SJCRH30 (cell line): ENCODE results near the gene SAG. TPM values are rescaled to one million over a fixed set of nuclear protein-coding genes. Genes with fewer than 3 reads are reported as not detected.

Experiments
- DNase-seq, 2 experiments: peaks; one replicate each; pipeline ENCODE4 v3.0.0-alpha.2; 2015 to 2020
- H3K27ac ChIP-seq: fragments of 250-450 bp; sonication (Bioruptor Pico); 2 replicates; pipeline ENCODE4 v1.5.1; 2020; ENCODE audit warnings: mild to moderate bottlenecking, moderate library complexity
- H3K27me3 ChIP-seq: fragments of 250-450 bp; sonication (Bioruptor Pico); 2 replicates; pipeline ENCODE4 v1.5.1; 2020; ENCODE audit warnings: mild to moderate bottlenecking, moderate library complexity
- H3K36me3 ChIP-seq: fragments of 250-450 bp; sonication (Bioruptor Pico); 2 replicates; pipeline ENCODE4 v1.5.1; 2020; ENCODE audit warnings: mild to moderate bottlenecking, moderate library complexity
- H3K4me1 ChIP-seq: fragments of 250-450 bp; sonication (Bioruptor Pico); 2 replicates; pipeline ENCODE4 v1.5.1; 2020; ENCODE audit warnings: mild to moderate bottlenecking, moderate library complexity
- H3K4me3 ChIP-seq: fragments of 250-450 bp; sonication (Bioruptor Pico); 2 replicates; pipeline ENCODE4 v1.5.1; 2020; ENCODE audit warnings: mild to moderate bottlenecking, moderate library complexity
- H3K9me3 ChIP-seq: fragments of 250-450 bp; sonication (Bioruptor Pico); replicated peaks from 2 replicates; pipeline ENCODE4 v1.5.1; 2020; ENCODE audit warnings: mild to moderate bottlenecking, moderate library complexity
- total RNA-seq: library from RNA; depleted of rRNA; stranded (reverse); fragments of >200 nt; shearing (Covaris generic); gene quantifications from 2 replicates; pipeline ENCODE4 v1.2.3, GENCODE V29; 2014; rRNA removed

The SAG gene
- total RNA-seq = not detected in 2 replicates

- no peak within 1 kb of the TSS for H3K27ac ChIP-seq
- DNase-seq = no peak
- H3K9me3 ChIP-seq = no peaks in the 10 kb centered on the region
- no peak within 1 kb of the TSS for H3K4me3 ChIP-seq
- H3K36me3 ChIP-seq = no peaks in the 10 kb centered on the region
- no peaks in the 10 kb centered on the region for H3K4me1 ChIP-seq
- H3K27me3 ChIP-seq = no peaks in the 10 kb centered on the region
Observed at GRCh38 chr2:233307565-233307964, at the start of gene SAG. Gene SAG, plus strand, starts transcription at chr2:233307816. Its CDS starts 1,374 bp downstream, at chr2:233309190.

GRCh38 chr2:233258211-233258610, 49.4 kb upstream of the SAG start:
- Histone ChIP-seq H3K4me1 (no peaks in the 10 kb centered on the region), H3K36me3 (peaks cover 47% of the 10 kb centered on the region), H3K9me3 (no peaks in the 10 kb centered on the region), H3K27ac (no peak overlapping the region), H3K4me3 (no peak overlapping the region), H3K27me3 (no peaks in the 10 kb centered on the region)
- no peak for DNase-seq

- Histone ChIP-seq H3K4me3 (no peak overlapping the region), H3K4me1 (no peaks in the 10 kb centered on the region), H3K27me3 (no peaks in the 10 kb centered on the region), H3K9me3 (no peaks in the 10 kb centered on the region), H3K36me3 (peaks cover 62% of the 10 kb centered on the region), H3K27ac (no peak overlapping the region)
- DNase-seq = no peak
Observed at GRCh38 chr2:233259730-233260129, 47.9 kb upstream of the SAG start.

GRCh38 chr2:233260661-233261060, 47.0 kb upstream of the SAG start:
- Histone ChIP-seq H3K27me3 (no peaks in the 10 kb centered on the region), H3K4me1 (no peaks in the 10 kb centered on the region), H3K27ac (no peak overlapping the region), H3K9me3 (no peaks in the 10 kb centered on the region), H3K36me3 (peaks cover 66% of the 10 kb centered on the region), H3K4me3 (no peak overlapping the region)
- DNase-seq = no peak

GRCh38 chr2:233261819-233262555, 45.6 kb upstream of the SAG start:
- peaks cover 67% of the 10 kb centered on the region for H3K36me3 ChIP-seq
- DNase-seq = no peak
- no peak overlapping the region for H3K27ac ChIP-seq
- no peak overlapping the region for H3K4me3 ChIP-seq
- H3K9me3 ChIP-seq = no peaks in the 10 kb centered on the region
- H3K4me1 ChIP-seq = no peaks in the 10 kb centered on the region
- no peaks in the 10 kb centered on the region for H3K27me3 ChIP-seq

GRCh38 chr2:233262562-233262961, 45.1 kb upstream of the SAG start:
- H3K27me3 ChIP-seq = no peaks in the 10 kb centered on the region
- no peak overlapping the region for H3K27ac ChIP-seq
- no peak for DNase-seq
- H3K4me1 ChIP-seq = no peaks in the 10 kb centered on the region
- H3K36me3 ChIP-seq = peaks cover 66% of the 10 kb centered on the region
- H3K9me3 ChIP-seq = no peaks in the 10 kb centered on the region
- no peak overlapping the region for H3K4me3 ChIP-seq

GRCh38 chr2:233263045-233263570, 44.5 kb upstream of the SAG start:
- H3K4me1 ChIP-seq = no peaks in the 10 kb centered on the region
- no peak overlapping the region for H3K4me3 ChIP-seq
- DNase-seq = no peak
- H3K27me3 ChIP-seq = no peaks in the 10 kb centered on the region
- no peaks in the 10 kb centered on the region for H3K9me3 ChIP-seq
- no peak overlapping the region for H3K27ac ChIP-seq
- H3K36me3 ChIP-seq = peaks cover 66% of the 10 kb centered on the region

GRCh38 chr2:233264667-233265066, 42.9 kb upstream of the SAG start:
- Histone ChIP-seq H3K9me3 (no peaks in the 10 kb centered on the region), H3K36me3 (peaks cover 76% of the 10 kb centered on the region), H3K27ac (no peak overlapping the region), H3K4me1 (no peaks in the 10 kb centered on the region), H3K27me3 (no peaks in the 10 kb centered on the region), H3K4me3 (no peak overlapping the region)
- no peak for DNase-seq

GRCh38 chr2:233265899-233266431, 41.7 kb upstream of the SAG start:
- H3K27ac ChIP-seq = no peak overlapping the region
- H3K9me3 ChIP-seq = no peaks in the 10 kb centered on the region
- DNase-seq = no peak
- no peak overlapping the region for H3K4me3 ChIP-seq
- H3K36me3 ChIP-seq = peaks cover 80% of the 10 kb centered on the region
- no peaks in the 10 kb centered on the region for H3K4me1 ChIP-seq
- no peaks in the 10 kb centered on the region for H3K27me3 ChIP-seq

GRCh38 chr2:233266481-233266880, 41.1 kb upstream of the SAG start:
- Histone ChIP-seq H3K4me1 (no peaks in the 10 kb centered on the region), H3K27me3 (no peaks in the 10 kb centered on the region), H3K4me3 (no peak overlapping the region), H3K36me3 (peaks cover 76% of the 10 kb centered on the region), H3K9me3 (no peaks in the 10 kb centered on the region), H3K27ac (no peak overlapping the region)
- no peak for DNase-seq

- Histone ChIP-seq H3K4me1 (no peaks in the 10 kb centered on the region), H3K27ac (no peak overlapping the region), H3K4me3 (no peak overlapping the region), H3K27me3 (no peaks in the 10 kb centered on the region), H3K36me3 (peaks cover 77% of the 10 kb centered on the region), H3K9me3 (no peaks in the 10 kb centered on the region)
- DNase-seq = no peak
Observed at GRCh38 chr2:233267516-233268245, 39.9 kb upstream of the SAG start.

GRCh38 chr2:233270366-233270765, 37.2 kb upstream of the SAG start:
- no peaks in the 10 kb centered on the region for H3K9me3 ChIP-seq
- H3K27me3 ChIP-seq = no peaks in the 10 kb centered on the region
- H3K4me1 ChIP-seq = no peaks in the 10 kb centered on the region
- no peak overlapping the region for H3K4me3 ChIP-seq
- no peak overlapping the region for H3K27ac ChIP-seq
- peaks cover 76% of the 10 kb centered on the region for H3K36me3 ChIP-seq
- no peak for DNase-seq

GRCh38 chr2:233270951-233271350, 36.7 kb upstream of the SAG start:
- no peaks in the 10 kb centered on the region for H3K4me1 ChIP-seq
- no peak overlapping the region for H3K27ac ChIP-seq
- H3K27me3 ChIP-seq = no peaks in the 10 kb centered on the region
- H3K36me3 ChIP-seq = peaks cover 75% of the 10 kb centered on the region
- H3K9me3 ChIP-seq = no peaks in the 10 kb centered on the region
- no peak overlapping the region for H3K4me3 ChIP-seq
- no peak for DNase-seq

- H3K36me3 ChIP-seq = peaks cover 72% of the 10 kb centered on the region
- H3K9me3 ChIP-seq = no peaks in the 10 kb centered on the region
- H3K27me3 ChIP-seq = no peaks in the 10 kb centered on the region
- H3K4me3 ChIP-seq = no peak overlapping the region
- no peaks in the 10 kb centered on the region for H3K4me1 ChIP-seq
- no peak for DNase-seq
- no peak overlapping the region for H3K27ac ChIP-seq
Observed at GRCh38 chr2:233271693-233272092, 35.9 kb upstream of the SAG start.

- no peak for DNase-seq
- Histone ChIP-seq H3K27ac (no peak overlapping the region), H3K36me3 (peaks cover 79% of the 10 kb centered on the region), H3K4me3 (no peak overlapping the region), H3K9me3 (no peaks in the 10 kb centered on the region), H3K27me3 (no peaks in the 10 kb centered on the region), H3K4me1 (no peaks in the 10 kb centered on the region)
Observed at GRCh38 chr2:233273120-233273519, 34.5 kb upstream of the SAG start.
